ENCODE measurements around the gene GALNTL6. TPM values are rescaled to one million over a fixed set of nuclear protein-coding genes. Genes with fewer than 3 reads are reported as not detected.

The GALNTL6 gene
- total and polyA plus RNA-seq, 9 of the 15 experiments (the other 6 are each of a cell fraction or from before 2014, with no cell fraction given): 0.18 to 0.50 (median 0.29) TPM

DNA sequence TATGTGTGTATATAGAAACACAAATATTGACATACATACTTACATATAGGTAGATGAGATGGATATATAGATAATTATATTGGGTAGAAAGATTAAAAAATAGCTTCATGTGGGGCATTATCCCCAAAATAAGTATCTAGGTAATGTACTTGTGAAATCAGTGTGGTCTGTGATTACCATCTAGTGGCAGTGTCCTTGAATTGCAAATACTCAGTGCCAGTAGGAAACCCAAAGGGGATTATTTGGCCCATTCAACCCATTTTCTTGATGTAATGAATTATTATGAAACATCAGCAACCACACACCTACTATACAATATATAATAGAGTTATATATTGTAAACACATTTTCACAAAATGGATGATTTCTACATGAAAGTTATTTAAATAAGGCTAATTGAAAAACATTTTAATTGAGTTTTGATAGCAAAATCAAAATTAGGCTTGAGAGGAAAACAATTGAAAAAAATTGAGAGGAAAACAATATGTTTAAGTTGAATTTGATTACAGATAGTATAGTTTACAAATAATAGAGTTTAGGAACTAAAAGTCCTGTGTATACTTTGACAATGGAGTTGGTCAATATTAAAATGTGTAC lies 389.4 kb downstream of the GALNTL6 start:
- BruUV-seq (replicated peaks): no TSS peak
- Histone ChIP-seq H2AFZ (ENCODE audit: low read depth, low read length) (no peak overlapping the region), H3K4me2 (ENCODE audit: insufficient read depth, low read length) (no peak overlapping the region), H3K9ac (ENCODE audit: insufficient read depth in 1 of 2, low read depth in 2 of 2, low read length in 2 of 2) (no peak overlapping the region), H3K36me3 (ENCODE audit: control insufficient read depth, insufficient read depth, low read length) (no peaks in the 10 kb centered on the region), H3K79me2 (ENCODE audit: control insufficient read depth, insufficient read depth, low read length) (no peaks in the 10 kb centered on the region), H3K9me3 (replicated peaks; ENCODE audit: control insufficient read depth, insufficient read depth, low read depth, low read length) (no peaks in the 10 kb centered on the region), H4K20me1 (replicated peaks; ENCODE audit: control insufficient read depth, insufficient read depth, low read length) (no peaks in the 10 kb centered on the region), H3K27ac (ENCODE audit: extremely low read depth, low read depth, low read length) (no peak overlapping the region), H3K27me3 (ENCODE audit: control insufficient read depth in 2 of 2, insufficient read depth in 2 of 2, low read length in 2 of 2) (no peaks in the 10 kb centered on the region), H3K9me1 (ENCODE audit: control insufficient read depth, insufficient read depth, low read length) (no peaks in the 10 kb centered on the region), H3K4me1 (replicated peaks in 1 of 2; ENCODE audit: control insufficient read depth in 2 of 2, insufficient read depth in 2 of 2, low read length in 2 of 2) (no peaks in the 10 kb centered on the region), H3K4me3 (no peak overlapping the region)
- POLR2A ChIA-PET: no interaction called here
- in situ Hi-C loops (cut with MboI) (no loop called here), intact Hi-C loops (cut with micrococcal nuclease) (loop anchor here (1.0 to 10.0 kb wide), 4 partner anchors 46 to 1940 kb away; no protein-coding TSS in a partner anchor)
- FAIRE-seq (no peak), DNase-seq (ENCODE audit: extremely low read depth in 1 of 4, low spot score in 3 of 4) (peak; percentile 16 to 45 (median 32)), ATAC-seq (peak; percentile 64; the same call in 1 of the 3 replicates)
- TF ChIP-seq RAD21 (CRISPR knock-in tag; conservative IDR thresholded peaks at IDR 0.05 in 1 of 2, IDR thresholded peaks at IDR 0.05 in 1 of 2) (peak; percentile 69 to 86), DEAF1 (CRISPR knock-in tag; IDR thresholded peaks at IDR 0.05) (peak; percentile 57), REST (IDR thresholded peaks at IDR 0.05; ENCODE audit: borderline replicate concordance) (peak; percentile 69), REST (CRISPR knock-in tag; IDR thresholded peaks at IDR 0.05; ENCODE audit: low read depth) (no peak), SMC3 (conservative IDR thresholded peaks at IDR 0.05; ENCODE audit: insufficient read depth, low read depth, low read length) (peak; percentile 44), MCM5 (IDR thresholded peaks at IDR 0.05; ENCODE audit: low read depth) (no peak), CTCF (IDR thresholded peaks at IDR 0.05 in 2 of 3, conservative IDR thresholded peaks at IDR 0.05 in 1 of 3; ENCODE audit: insufficient read depth in 2 of 3, low read depth in 1 of 3, low read length in 3 of 3) (peak; percentile 38 to 66 (median 50); a peak in 5 of 6 replicates)
- CTCF ChIA-PET (ENCODE audit: low intra/inter-chr PET ratio): interaction anchor here (0.7 kb wide), 1 partner anchor 1943 kb away, joined by 3 read pairs; no protein-coding TSS in a partner anchor

All from K562 (cell line).